HepG2 (cell line): Measurements from ENCODE around the gene PRKCSH. TPM values are rescaled to one million over a fixed set of nuclear protein-coding genes. Genes with fewer than 3 reads are reported as not detected.

Source experiments
- ATAC-seq: fragments of 200-7000 bp; cut with Tn5 transposase; 3 replicates; pipeline ENCODE4 v1.9.1; 2020; ENCODE audit warnings: mild to moderate bottlenecking, moderate library complexity
- BruUV-seq: library from RNA; stranded (reverse); fragments of 400-500 nt; replicated peaks from 2 replicates; lab custom pipeline; 2021; lab: Mats Ljungman, UMichigan
- CTCF ChIA-PET: fragments of 300-600 bp; formaldehyde crosslinking; extraction: SDS; loops from one replicate; lab custom pipeline; 2021; ENCODE audit warnings: low total read pairs, inconsistent platforms, low intra/inter-chr PET ratio; lab: Yijun Ruan, JAX
- POLR2A ChIA-PET: fragments of 350-600 bp; sonication (Branson Sonifier 250); formaldehyde crosslinking; loops from one replicate; lab custom pipeline; 2020; ENCODE audit warnings: antibody characterized with exemption, inconsistent platforms; lab: Yijun Ruan, JAX
- DNase-seq: peaks from one replicate; pipeline ENCODE4 v3.0.0-alpha.2; 2015; ENCODE audit warnings: low spot score
- FAIRE-seq: peaks from 3 replicates; lab custom pipeline; 2011; peaks lifted over from hg19 to GRCh38; lab: Jason Lieb, UNC
- H2AFZ ChIP-seq: one replicate; pipeline ENCODE4 v1.6.1; 2011; ENCODE audit warnings: low read length, inconsistent platforms
- H3K27ac ChIP-seq: fragments of 300-600 bp; 3 replicates; pipeline ENCODE4 v1.8.0; 2011; ENCODE audit warnings: mixed run types, mild to moderate bottlenecking, mixed read lengths, low read length, inconsistent platforms; ENCODE audit not compliant: insufficient read depth; ENCODE audit errors: extremely low read length
- H3K27me3 ChIP-seq, 2 experiments: fragments of 200-600 bp in 1 of 2; 2 replicates in 1 of 2; 3 replicates in 1 of 2; pipeline versions ENCODE4 v1.6.0 to v1.8.0; 2011; ENCODE audit warnings: low read length in 2 of 2, mild to moderate bottlenecking in 2 of 2, moderate library complexity in 2 of 2, inconsistent platforms in 1 of 2; ENCODE audit not compliant: insufficient read depth in 2 of 2, control insufficient read depth in 1 of 2
- H3K36me3 ChIP-seq, 2 experiments: fragments of 200-600 bp in 1 of 2; replicated peaks in 1 of 2; 2 replicates in 1 of 2; 3 replicates in 1 of 2; pipeline versions ENCODE4 v1.5.1 to v1.8.0; 2011; ENCODE audit warnings: low read length in 2 of 2, inconsistent platforms in 1 of 2; ENCODE audit not compliant: insufficient read depth in 2 of 2, control insufficient read depth in 1 of 2
- H3K4me1 ChIP-seq: 2 replicates; pipeline ENCODE4 v1.5.1; 2012; ENCODE audit warnings: low read length, inconsistent platforms; ENCODE audit not compliant: insufficient read depth
- H3K4me2 ChIP-seq: 2 replicates; pipeline ENCODE4 v1.6.0; 2011; ENCODE audit warnings: low read depth, low read length, inconsistent platforms
- H3K4me3 ChIP-seq, 3 experiments: fragments of 200-600 bp in 1 of 3; sonication (generic), shearing (Covaris generic) in 1 of 3; replicated peaks in 1 of 3; 2 replicates each; pipeline ENCODE4 v1.5.1; 2011 to 2016; ENCODE audit warnings: low read length in 3 of 3, inconsistent platforms in 2 of 3, low read depth in 2 of 3, mild to moderate bottlenecking in 2 of 3, control low read depth in 1 of 3, mixed read lengths in 1 of 3; ENCODE audit not compliant: insufficient read depth in 1 of 3
- H3K79me2 ChIP-seq: one replicate; pipeline ENCODE4 v1.6.1; 2011; ENCODE audit warnings: low read length, inconsistent platforms; ENCODE audit not compliant: insufficient read depth
- H3K9ac ChIP-seq: 2 replicates; pipeline ENCODE4 v1.6.0; 2011; ENCODE audit warnings: mild to moderate bottlenecking, low read depth, low read length, inconsistent platforms; ENCODE audit not compliant: insufficient read depth
- H3K9me3 ChIP-seq: 2 replicates; pipeline ENCODE4 v1.5.1; 2012; ENCODE audit warnings: mild to moderate bottlenecking, low read length
- H4K20me1 ChIP-seq: 2 replicates; pipeline ENCODE4 v1.6.0; 2011; ENCODE audit warnings: inconsistent platforms, mild to moderate bottlenecking, low read length, moderate library complexity; ENCODE audit not compliant: insufficient read depth
- AGO2 ChIP-seq: fragments of 200-400 bp; formaldehyde crosslinking; optimal IDR thresholded peaks from 2 replicates; pipeline ENCODE3; 2017; ENCODE audit warnings: mild to moderate bottlenecking, low read depth, low read length, moderate library complexity
- FOXC1 ChIP-seq: sonication (generic); formaldehyde crosslinking; IDR thresholded peaks from 2 replicates; pipeline ENCODE4 v1.8.0; 2022; ENCODE audit warnings: mild to moderate bottlenecking, missing genetic modification reagents, borderline replicate concordance
- HNRNPL ChIP-seq: fragments of 200-400 bp; formaldehyde crosslinking; IDR thresholded peaks from 2 replicates; pipeline ENCODE4 v1.6.1; 2017; ENCODE audit warnings: mild to moderate bottlenecking, low read depth, low read length
- NFRKB ChIP-seq: fragments of 450-650 bp; IDR thresholded peaks from 2 replicates; pipeline ENCODE4 v1.6.1; 2017
- RNF2 ChIP-seq: fragments of 450-650 bp; conservative IDR thresholded peaks from 2 replicates; pipeline ENCODE4 v1.6.1; 2016; ENCODE audit warnings: low read depth
- SALL1 ChIP-seq: sonication (generic); formaldehyde crosslinking; IDR thresholded peaks from 2 replicates; pipeline ENCODE4 v1.8.0; 2022; ENCODE audit warnings: mild to moderate bottlenecking, missing genetic modification reagents
- ZC3H13 ChIP-seq: sonication (generic); formaldehyde crosslinking; IDR thresholded peaks from 2 replicates; pipeline ENCODE4 v1.8.1; 2023; ENCODE audit warnings: mild to moderate bottlenecking, missing genetic modification reagents, moderate library complexity
- ZMYM4 ChIP-seq: sonication (generic); formaldehyde crosslinking; IDR thresholded peaks from 2 replicates; pipeline ENCODE4 v1.8.1; 2023; ENCODE audit warnings: mild to moderate bottlenecking, missing genetic modification reagents
- ZNF225 ChIP-seq: sonication (generic); formaldehyde crosslinking; IDR thresholded peaks from 2 replicates; pipeline ENCODE4 v1.4.0; 2020; ENCODE audit warnings: mild to moderate bottlenecking, missing genetic modification reagents
- ZNF274 ChIP-seq: sonication (generic); formaldehyde crosslinking; IDR thresholded peaks from 2 replicates; pipeline ENCODE4 v1.5.1; 2020; ENCODE audit warnings: mild to moderate bottlenecking, missing genetic modification reagents
- ZNF703 ChIP-seq: sonication (generic); formaldehyde crosslinking; IDR thresholded peaks from 2 replicates; pipeline ENCODE4 v1.5.1; 2020; ENCODE audit warnings: missing genetic modification reagents, mild to moderate bottlenecking, moderate library complexity, borderline replicate concordance
- WGBS: methylation state at CpG from one replicate; pipeline ENCODE4 v1.1.6; 2017; ENCODE audit warnings: low lambda C conversion rate; 5-methylcytosine and 5-hydroxymethylcytosine counted together
- in situ Hi-C: cut with HindIII; loops from 2 replicates; pipeline ENCODE4 v1.10.0; 2017; ENCODE audit warnings: low pct_unique_long_range_greater_than_20kb; ENCODE audit not compliant: extremely low pct_ligation_motif_present
- intact Hi-C: fragments of 100-400 bp; cut with micrococcal nuclease; formaldehyde crosslinking; loops from one replicate; pipeline ENCODE4 v1.10.0; 2022; ENCODE audit not compliant: unreplicated experiment
- polyA plus RNA-seq, 8 experiments: library from polyadenylated mRNA; depleted of rRNA in 3 of 8; stranded (reverse) in 7 of 8; unstranded in 1 of 8; fragments of >200 nt; fragmentation: Illumina TruSeq in 4 of 8; extraction: Trizol in 4 of 8; gene quantifications; 2 replicates each; pipeline versions ENCODE4 v1.2.1 to v1.2.3, GENCODE V29; 2011 to 2016; ENCODE audit warnings: low read depth in 4 of 8, missing spikeins in 1 of 8, mixed read lengths in 1 of 8; ENCODE audit not compliant: insufficient read depth in 1 of 8
- total RNA-seq, 5 experiments: library from RNA; depleted of rRNA; stranded (reverse); fragments of >200 nt; fragmentation: Illumina TruSeq; extraction: Trizol; gene quantifications; 2 replicates each; pipeline ENCODE4 v1.2.3, GENCODE V29; 2016; ENCODE audit warnings: low read depth in 1 of 5
- TF ChIP-seq, protein P1 (sequence below): IDR thresholded peaks from 2 replicates; pipeline ENCODE4 v1.6.1; 2012; ENCODE audit warnings: low read length, improper control_type of control experiment
- TF ChIP-seq, protein P2 (sequence below): sonication (generic); formaldehyde crosslinking; IDR thresholded peaks from 2 replicates; pipeline ENCODE4 v1.5.0; 2020; ENCODE audit warnings: mild to moderate bottlenecking, missing genetic modification reagents

Gene PRKCSH
- total and polyA plus RNA-seq, 2 of the 13 experiments (the other 11 are each of a cell fraction or from before 2014, with no cell fraction given): 85.1 to 125 TPM

DNA sequence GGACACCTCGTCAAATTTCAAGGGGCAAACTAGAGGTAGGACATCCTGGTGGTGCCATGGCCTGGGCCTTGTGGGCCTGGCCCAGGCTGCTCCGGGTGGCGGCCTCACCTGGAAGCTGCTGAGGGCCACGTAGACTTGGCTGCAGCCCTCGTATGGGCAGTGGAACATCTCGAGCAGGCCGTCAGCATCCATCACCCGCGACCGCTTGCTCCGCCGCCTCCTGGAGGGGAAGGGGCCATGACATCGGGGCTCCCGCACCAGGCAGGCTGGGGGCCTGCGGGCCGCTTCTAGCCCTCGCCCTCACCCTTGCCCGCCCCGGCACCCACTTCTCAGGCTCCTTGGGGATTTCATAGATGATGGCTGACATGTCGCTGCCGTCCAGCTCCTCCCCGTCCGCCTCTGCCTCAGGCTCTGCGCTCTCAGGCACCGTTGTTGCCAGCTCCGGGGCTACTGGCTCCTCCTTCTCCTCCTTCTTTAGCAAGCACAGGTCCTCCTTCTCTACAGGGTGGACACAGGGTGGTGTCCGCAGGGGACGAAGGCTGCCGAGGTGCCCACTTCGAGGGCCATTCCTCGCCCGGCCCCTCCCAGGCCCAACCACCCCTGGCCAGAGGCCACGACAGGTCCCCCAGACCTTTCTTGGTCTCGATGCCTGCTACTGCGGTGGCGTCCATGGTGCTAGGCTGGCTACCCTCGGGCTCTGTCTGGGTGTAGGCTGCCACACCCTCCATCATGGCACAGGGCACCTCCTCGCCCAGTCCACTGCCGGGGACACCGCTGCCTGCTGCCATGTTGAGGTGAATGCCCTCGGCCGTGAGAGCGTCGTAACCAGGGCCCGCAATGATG is 51.4 kb downstream of the PRKCSH start:
- CTCF ChIA-PET: no interaction called here
- H3K4me2 ChIP-seq: no peak overlapping the region
- DNase-seq (no peak), ATAC-seq (no peak), FAIRE-seq (no peak)
- H3K9me3 ChIP-seq: no peaks in the 10 kb centered on the region
- 96% methylated on average over 12 of the region's 45 CpGs for WGBS
- H3K4me3 ChIP-seq: no peak overlapping the region
- no peak overlapping the region for H2AFZ ChIP-seq
- H4K20me1 ChIP-seq: peaks cover 2% of the 10 kb centered on the region; the same call in 1 of the 2 replicates
- no peaks in the 10 kb centered on the region for H3K36me3 ChIP-seq
- in situ Hi-C loops (no loop called here), intact Hi-C loops (no loop called here)
- POLR2A ChIA-PET: no interaction called here
- peaks cover 34% of the 10 kb centered on the region for H3K4me1 ChIP-seq
- H3K79me2 ChIP-seq: no peaks in the 10 kb centered on the region
- BruUV-seq: no TSS peak
- H3K9ac ChIP-seq: no peak overlapping the region
- no peak overlapping the region for H3K27ac ChIP-seq
- peaks cover 0 to 2% of the 10 kb centered on the region in 2 experiments; a peak in 2 of 5 replicates for H3K27me3 ChIP-seq
- TF ChIP-seq HNRNPL: 0 out of 2 replicates have a peak, but pooled peaks have one; percentile 12
- TF ChIP-seq NFRKB: no peak
- TF ChIP-seq AGO2: peak; percentile 42
- no peak for TF ChIP-seq ZNF703 (CRISPR knock-in tag)
- TF ChIP-seq, all 625 proteins: peak for 2

DNA sequence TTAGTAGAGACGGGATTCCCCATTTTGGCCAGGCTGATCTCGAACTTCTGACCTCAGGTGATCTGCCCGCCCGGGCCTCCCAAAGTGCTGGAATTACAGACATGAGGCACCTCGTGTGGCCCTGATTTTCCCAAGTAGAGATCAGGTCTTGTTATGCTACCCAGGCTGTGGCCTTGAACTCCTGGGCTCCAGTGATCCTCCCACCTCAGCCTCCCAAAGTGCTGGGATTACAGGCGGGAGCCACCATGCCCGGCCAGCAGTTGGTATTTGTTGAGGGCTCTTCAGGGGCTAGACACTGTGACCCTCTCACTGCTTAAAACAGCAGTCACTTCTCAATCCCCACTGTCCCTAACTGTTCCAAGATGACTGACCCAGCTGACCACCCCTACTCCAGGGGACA is 53.9 kb downstream of the PRKCSH start:
- H3K27me3 ChIP-seq: no peaks in the 10 kb centered on the region
- no peak overlapping the region for H2AFZ ChIP-seq
- no peak overlapping the region for H3K4me3 ChIP-seq
- FAIRE-seq (no peak), DNase-seq (no peak), ATAC-seq (no peak)
- BruUV-seq: no TSS peak
- H4K20me1 ChIP-seq: no peaks in the 10 kb centered on the region
- peaks cover 0 to 3% of the 10 kb centered on the region in 2 experiments; a peak in 1 of 5 replicates for H3K36me3 ChIP-seq
- H3K79me2 ChIP-seq: no peaks in the 10 kb centered on the region
- ChIA-PET POLR2A (no interaction called here), CTCF (no interaction called here)
- no peak overlapping the region for H3K4me2 ChIP-seq
- H3K9me3 ChIP-seq: no peaks in the 10 kb centered on the region
- H3K9ac ChIP-seq: no peak overlapping the region
- intact Hi-C loops: no loop called here
- H3K27ac ChIP-seq: peak overlapping the region; percentile 67
- WGBS: 80% methylated on average over 6 of the region's 7 CpGs
- peaks cover 28% of the 10 kb centered on the region for H3K4me1 ChIP-seq
- in situ Hi-C loops: no loop called here
- TF ChIP-seq ZMYM4 (CRISPR knock-in tag) (no peak), FOXC1 (CRISPR knock-in tag) (no peak), RNF2 (no peak), SALL1 (CRISPR knock-in tag) (no peak), ZNF225 (CRISPR knock-in tag) (no peak), ZC3H13 (CRISPR knock-in tag) (no peak), ZNF274 (CRISPR knock-in tag) (no peak)
- TF ChIP-seq, protein P1, sequence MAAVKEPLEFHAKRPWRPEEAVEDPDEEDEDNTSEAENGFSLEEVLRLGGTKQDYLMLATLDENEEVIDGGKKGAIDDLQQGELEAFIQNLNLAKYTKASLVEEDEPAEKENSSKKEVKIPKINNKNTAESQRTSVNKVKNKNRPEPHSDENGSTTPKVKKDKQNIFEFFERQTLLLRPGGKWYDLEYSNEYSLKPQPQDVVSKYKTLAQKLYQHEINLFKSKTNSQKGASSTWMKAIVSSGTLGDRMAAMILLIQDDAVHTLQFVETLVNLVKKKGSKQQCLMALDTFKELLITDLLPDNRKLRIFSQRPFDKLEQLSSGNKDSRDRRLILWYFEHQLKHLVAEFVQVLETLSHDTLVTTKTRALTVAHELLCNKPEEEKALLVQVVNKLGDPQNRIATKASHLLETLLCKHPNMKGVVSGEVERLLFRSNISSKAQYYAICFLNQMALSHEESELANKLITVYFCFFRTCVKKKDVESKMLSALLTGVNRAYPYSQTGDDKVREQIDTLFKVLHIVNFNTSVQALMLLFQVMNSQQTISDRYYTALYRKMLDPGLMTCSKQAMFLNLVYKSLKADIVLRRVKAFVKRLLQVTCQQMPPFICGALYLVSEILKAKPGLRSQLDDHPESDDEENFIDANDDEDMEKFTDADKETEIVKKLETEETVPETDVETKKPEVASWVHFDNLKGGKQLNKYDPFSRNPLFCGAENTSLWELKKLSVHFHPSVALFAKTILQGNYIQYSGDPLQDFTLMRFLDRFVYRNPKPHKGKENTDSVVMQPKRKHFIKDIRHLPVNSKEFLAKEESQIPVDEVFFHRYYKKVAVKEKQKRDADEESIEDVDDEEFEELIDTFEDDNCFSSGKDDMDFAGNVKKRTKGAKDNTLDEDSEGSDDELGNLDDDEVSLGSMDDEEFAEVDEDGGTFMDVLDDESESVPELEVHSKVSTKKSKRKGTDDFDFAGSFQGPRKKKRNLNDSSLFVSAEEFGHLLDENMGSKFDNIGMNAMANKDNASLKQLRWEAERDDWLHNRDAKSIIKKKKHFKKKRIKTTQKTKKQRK: no peak
- TF ChIP-seq, protein P2, sequence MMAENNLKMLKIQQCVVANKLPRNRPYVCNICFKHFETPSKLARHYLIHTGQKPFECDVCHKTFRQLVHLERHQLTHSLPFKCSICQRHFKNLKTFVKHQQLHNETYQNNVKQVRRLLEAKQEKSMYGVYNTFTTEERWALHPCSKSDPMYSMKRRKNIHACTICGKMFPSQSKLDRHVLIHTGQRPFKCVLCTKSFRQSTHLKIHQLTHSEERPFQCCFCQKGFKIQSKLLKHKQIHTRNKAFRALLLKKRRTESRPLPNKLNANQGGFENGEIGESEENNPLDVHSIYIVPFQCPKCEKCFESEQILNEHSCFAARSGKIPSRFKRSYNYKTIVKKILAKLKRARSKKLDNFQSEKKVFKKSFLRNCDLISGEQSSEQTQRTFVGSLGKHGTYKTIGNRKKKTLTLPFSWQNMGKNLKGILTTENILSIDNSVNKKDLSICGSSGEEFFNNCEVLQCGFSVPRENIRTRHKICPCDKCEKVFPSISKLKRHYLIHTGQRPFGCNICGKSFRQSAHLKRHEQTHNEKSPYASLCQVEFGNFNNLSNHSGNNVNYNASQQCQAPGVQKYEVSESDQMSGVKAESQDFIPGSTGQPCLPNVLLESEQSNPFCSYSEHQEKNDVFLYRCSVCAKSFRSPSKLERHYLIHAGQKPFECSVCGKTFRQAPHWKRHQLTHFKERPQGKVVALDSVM (CRISPR knock-in tag): peak; percentile 91
